GM12864 (cell line): ENCODE data around the gene DUSP12.

Source experiments
- DNase-seq: peaks from one replicate; pipeline ENCODE4 v3.0.0-alpha.2; 2011; ENCODE audit warnings: low read depth
- H3K4me3 ChIP-seq: 2 replicates; pipeline ENCODE4 v1.5.1; 2011; ENCODE audit warnings: mild to moderate bottlenecking, low read depth, low read length, control low read depth
- TF ChIP-seq, protein P1 (sequence below): IDR thresholded peaks from 2 replicates; pipeline ENCODE4 v1.5.1; 2011; ENCODE audit warnings: low read depth, mild to moderate bottlenecking, moderate library complexity, low read length, control low read depth, inconsistent platforms; ENCODE audit errors: missing control alignments

DUSP12 gene

DNA sequence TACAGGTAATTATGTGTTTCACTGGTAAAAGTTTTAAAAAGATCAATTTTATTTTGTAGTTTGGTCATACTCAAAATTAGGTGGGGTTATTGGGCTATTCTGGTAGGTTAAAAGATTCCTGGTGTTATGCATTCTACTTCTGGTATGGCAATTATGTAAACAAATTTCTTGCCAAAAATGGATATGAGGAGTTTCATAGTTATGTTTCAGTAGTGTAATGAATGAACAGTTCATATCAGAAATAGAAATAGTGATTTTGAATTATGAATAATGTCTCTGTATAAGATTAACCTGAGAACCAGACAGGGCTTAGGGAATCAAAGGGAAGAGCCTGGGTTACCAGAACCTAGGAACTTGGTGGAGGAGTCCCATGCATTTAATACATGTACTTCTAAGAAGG lies 32.4 kb downstream of the DUSP12 start:
- no peak overlapping the region for H3K4me3 ChIP-seq
- TF ChIP-seq, protein P1, sequence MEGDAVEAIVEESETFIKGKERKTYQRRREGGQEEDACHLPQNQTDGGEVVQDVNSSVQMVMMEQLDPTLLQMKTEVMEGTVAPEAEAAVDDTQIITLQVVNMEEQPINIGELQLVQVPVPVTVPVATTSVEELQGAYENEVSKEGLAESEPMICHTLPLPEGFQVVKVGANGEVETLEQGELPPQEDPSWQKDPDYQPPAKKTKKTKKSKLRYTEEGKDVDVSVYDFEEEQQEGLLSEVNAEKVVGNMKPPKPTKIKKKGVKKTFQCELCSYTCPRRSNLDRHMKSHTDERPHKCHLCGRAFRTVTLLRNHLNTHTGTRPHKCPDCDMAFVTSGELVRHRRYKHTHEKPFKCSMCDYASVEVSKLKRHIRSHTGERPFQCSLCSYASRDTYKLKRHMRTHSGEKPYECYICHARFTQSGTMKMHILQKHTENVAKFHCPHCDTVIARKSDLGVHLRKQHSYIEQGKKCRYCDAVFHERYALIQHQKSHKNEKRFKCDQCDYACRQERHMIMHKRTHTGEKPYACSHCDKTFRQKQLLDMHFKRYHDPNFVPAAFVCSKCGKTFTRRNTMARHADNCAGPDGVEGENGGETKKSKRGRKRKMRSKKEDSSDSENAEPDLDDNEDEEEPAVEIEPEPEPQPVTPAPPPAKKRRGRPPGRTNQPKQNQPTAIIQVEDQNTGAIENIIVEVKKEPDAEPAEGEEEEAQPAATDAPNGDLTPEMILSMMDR = no peak
- no peak for DNase-seq

DNA sequence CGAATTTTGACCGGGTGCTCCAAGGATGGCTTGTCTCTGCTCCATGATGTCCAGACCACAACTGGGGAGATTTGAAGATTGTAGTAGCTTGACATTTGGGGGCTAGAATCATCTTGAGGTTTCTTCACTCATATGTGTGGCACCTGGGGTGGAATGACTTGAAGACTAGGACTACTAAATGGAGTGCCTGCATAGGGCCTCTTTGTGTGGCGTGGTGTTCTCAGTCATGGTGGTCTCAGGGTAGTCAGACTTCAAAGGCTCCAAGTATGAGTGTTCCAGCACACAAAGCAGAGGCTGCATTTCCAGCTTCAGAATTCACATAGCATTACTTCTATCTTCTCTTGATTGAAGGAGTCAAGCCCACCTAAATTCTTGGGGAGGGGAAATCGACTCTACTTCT lies 33.3 kb downstream of the DUSP12 start:
- H3K4me3 ChIP-seq = no peak overlapping the region
- no peak for DNase-seq
- TF ChIP-seq, protein P1 = no peak

DNA sequence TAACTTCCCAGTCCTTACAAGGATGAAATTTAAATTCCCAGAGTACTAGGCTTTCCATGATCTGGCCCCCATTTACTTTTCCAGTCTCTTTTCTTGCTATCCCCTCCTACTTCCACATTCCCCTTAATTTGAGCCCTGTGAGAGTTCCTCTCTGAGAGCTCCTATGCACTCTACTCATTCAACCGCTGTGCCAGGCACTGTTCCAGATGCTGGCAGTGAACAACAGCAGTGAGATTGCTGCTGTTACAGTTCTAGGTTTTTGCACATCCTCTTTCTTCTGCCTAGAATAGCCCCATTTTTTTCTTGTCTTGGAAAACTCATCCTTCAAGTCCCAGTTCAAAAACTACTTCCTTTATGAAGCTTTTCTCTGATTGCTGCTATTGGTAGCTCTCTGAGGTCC lies 35.4 kb downstream of the DUSP12 start:
- H3K4me3 ChIP-seq = no peak overlapping the region
- no peak for DNase-seq
- TF ChIP-seq, protein P1 = no peak

DNA sequence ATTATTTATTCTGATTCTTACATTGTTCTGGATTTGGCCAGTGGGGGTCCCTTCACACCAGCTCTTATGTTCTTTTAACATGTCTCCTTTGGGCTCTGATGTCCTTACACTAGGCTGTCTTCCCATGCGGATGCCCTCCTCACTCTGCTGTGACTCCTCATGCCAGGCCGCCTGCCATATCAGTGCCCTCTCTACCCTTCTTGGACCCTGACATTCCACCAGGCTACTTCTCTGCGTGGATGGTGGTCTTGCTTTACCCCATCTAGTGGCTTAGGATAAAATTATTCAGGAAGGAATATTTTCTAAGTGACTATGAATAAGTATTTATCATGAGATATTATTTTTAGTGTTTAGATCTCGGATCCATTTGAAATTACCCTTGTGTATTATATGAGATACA lies 37.8 kb downstream of the DUSP12 start:
- no peak for DNase-seq
- TF ChIP-seq, protein P1 = no peak
- no peak overlapping the region for H3K4me3 ChIP-seq

DNA sequence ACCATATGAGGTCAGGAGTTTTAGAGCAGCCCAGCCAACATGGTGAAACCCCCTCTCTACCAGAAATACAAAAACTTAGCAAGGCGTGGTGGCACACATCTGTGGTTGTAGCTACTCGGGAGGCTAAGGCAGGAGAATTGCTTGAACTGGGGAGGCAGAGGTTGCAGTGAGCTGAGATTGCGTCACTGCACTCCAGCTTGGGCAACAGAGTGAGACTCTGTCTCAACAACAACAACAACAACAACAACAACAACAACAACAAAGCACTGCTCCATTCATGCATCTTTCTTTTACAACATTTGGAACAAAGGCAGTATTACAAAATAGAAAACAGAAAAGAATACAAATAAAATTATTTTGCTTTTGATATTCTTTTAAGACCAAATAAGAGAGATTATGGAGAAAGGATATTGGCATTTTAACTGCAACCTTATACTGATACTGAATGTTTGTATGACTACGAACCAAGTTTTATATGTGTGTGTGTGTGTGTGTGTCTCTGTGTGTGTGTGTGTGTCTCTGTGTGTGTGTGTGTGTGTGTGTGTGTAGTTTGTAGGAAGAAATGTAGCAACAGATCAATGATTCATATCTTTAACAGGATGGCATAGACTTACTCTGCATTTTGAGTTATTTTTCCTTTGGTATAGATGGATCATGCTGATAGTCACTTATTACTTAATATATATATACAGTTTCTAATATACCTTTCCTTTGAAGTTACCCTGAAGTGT lies 41.2 kb downstream of the DUSP12 start:
- no peak for DNase-seq
- H3K4me3 ChIP-seq = no peak overlapping the region
- TF ChIP-seq, protein P1 = no peak

DNA sequence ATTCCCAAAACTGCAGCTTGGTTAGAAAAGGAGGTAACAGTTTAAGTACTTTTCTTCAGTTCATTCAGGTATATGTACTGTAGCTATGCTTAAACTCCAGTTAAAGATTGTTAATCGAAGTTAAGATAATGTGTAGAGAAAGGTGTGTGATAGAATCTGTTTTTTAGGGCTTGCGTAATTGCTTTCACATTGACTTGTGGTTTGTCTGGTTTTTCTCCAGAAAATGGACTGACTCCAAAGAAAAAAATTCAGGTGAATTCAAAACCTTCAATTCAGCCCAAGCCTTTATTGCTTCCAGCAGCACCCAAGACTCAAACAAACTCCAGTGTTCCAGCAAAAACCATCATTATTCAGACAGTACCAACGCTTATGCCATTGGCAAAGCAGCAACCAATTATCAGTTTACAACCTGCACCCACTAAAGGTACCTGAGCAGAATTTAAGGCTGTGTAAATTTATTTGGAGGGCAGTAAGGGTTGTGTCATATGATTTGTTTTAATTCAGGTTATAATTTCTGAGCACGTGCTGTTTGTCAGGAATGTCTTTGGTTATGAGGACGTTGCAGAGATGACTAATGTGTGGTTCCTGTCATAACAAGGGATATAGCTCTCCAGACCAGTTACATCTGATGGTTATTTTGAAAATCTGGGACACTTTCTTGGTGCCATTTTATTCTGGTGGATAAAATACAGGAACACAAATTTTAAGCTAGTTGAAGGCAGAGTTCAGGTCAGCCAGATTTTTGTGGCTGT lies 42.5 kb downstream of the DUSP12 start:
- no peak overlapping the region for H3K4me3 ChIP-seq
- no peak for DNase-seq
- TF ChIP-seq, protein P1 = no peak
